ENCODE measurements around the gene NUP98.

DNA sequence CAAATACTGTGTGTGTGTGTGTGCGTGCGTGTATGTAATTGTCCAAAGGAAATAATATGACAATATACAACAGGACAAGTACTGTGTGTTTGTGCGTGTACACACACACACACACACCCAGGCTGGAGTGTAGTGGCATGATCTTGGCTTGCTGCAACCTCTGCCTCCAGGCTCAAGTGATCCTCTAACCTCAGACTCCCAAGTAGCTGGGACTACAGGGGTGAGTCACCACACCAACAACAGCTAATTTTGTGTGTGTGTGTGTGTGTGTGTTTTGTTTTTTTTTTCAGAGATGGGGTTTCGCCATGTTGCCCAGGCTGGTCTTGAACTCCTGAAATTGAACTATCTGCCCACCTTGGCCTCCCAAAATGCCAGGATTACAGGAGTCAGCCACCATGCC lies 61.5 kb downstream of the NUP98 start:
- TF ChIP-seq, protein P1, sequence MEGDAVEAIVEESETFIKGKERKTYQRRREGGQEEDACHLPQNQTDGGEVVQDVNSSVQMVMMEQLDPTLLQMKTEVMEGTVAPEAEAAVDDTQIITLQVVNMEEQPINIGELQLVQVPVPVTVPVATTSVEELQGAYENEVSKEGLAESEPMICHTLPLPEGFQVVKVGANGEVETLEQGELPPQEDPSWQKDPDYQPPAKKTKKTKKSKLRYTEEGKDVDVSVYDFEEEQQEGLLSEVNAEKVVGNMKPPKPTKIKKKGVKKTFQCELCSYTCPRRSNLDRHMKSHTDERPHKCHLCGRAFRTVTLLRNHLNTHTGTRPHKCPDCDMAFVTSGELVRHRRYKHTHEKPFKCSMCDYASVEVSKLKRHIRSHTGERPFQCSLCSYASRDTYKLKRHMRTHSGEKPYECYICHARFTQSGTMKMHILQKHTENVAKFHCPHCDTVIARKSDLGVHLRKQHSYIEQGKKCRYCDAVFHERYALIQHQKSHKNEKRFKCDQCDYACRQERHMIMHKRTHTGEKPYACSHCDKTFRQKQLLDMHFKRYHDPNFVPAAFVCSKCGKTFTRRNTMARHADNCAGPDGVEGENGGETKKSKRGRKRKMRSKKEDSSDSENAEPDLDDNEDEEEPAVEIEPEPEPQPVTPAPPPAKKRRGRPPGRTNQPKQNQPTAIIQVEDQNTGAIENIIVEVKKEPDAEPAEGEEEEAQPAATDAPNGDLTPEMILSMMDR (IDR thresholded peaks at IDR 0.05), result no peak
- TF ChIP-seq POLR2A (IDR thresholded peaks at IDR 0.05) (no peak), EP300 (IDR thresholded peaks at IDR 0.05) (no peak)

All from ovary (tissue), 3 donors.